Hepatocyte (in vitro differentiated cells): Measurements from ENCODE around the gene PRMT6. TPM values are rescaled to one million over a fixed set of nuclear protein-coding genes. Genes with fewer than 3 reads are reported as not detected.
"Not testable (repeated sequence)": the region's sequence is repeated elsewhere in the genome, so short reads cannot be mapped to it uniquely, and the experiment has no call there.

Experiments
- DNase-seq: peaks from one replicate; pipeline ENCODE4 v3.0.0-alpha.2; 2016; ENCODE audit warnings: low spot score
- H2AFZ ChIP-seq: fragments of 200-600 bp; sonication (generic); 2 replicates; pipeline ENCODE4 v1.6.0; 2016; ENCODE audit warnings: antibody characterized with exemption, mild to moderate bottlenecking
- H3K27ac ChIP-seq: fragments of 200-600 bp; sonication (generic); 2 replicates; pipeline ENCODE4 v1.5.1; 2016; ENCODE audit warnings: mild to moderate bottlenecking
- H3K27me3 ChIP-seq: fragments of 200-600 bp; sonication (generic); 2 replicates; pipeline ENCODE4 v1.6.1; 2016
- H3K36me3 ChIP-seq: fragments of 200-600 bp; sonication (generic); replicated peaks from 2 replicates; pipeline ENCODE4 v1.5.1; 2016; ENCODE audit warnings: low read depth; ENCODE audit not compliant: insufficient read depth
- H3K4me1 ChIP-seq: fragments of 200-600 bp; sonication (generic); 2 replicates; pipeline ENCODE4 v1.5.1; 2016; ENCODE audit warnings: mild to moderate bottlenecking, moderate library complexity; ENCODE audit not compliant: insufficient read depth
- H3K4me2 ChIP-seq: fragments of 200-600 bp; sonication (generic); 2 replicates; pipeline ENCODE4 v1.6.0; 2016
- H3K4me3 ChIP-seq: fragments of 200-600 bp; sonication (generic); 2 replicates; pipeline ENCODE4 v1.5.1; 2016; ENCODE audit warnings: mild to moderate bottlenecking
- H3K79me2 ChIP-seq: fragments of 200-600 bp; sonication (generic); 2 replicates; pipeline ENCODE4 v1.6.0; 2017; ENCODE audit warnings: mild to moderate bottlenecking
- H3K9me2 ChIP-seq: fragments of 200-600 bp; sonication (generic); replicated peaks from 2 replicates; pipeline ENCODE4 v1.6.0; 2017; ENCODE audit warnings: mild to moderate bottlenecking; ENCODE audit not compliant: insufficient read depth
- H3K9me3 ChIP-seq: fragments of 200-600 bp; sonication (generic); 2 replicates; pipeline ENCODE4 v1.5.1; 2016; ENCODE audit warnings: low read depth, mild to moderate bottlenecking
- H4K20me1 ChIP-seq: fragments of 200-600 bp; sonication (generic); 2 replicates; pipeline ENCODE4 v1.6.0; 2016; ENCODE audit warnings: mild to moderate bottlenecking; ENCODE audit not compliant: insufficient read depth, poor library complexity, severe bottlenecking
- CTCF ChIP-seq: fragments of 200-600 bp; sonication (generic); IDR thresholded peaks from 2 replicates; pipeline ENCODE4 v1.5.1; 2016; ENCODE audit warnings: antibody characterized with exemption, mild to moderate bottlenecking; ENCODE audit not compliant: poor library complexity
- EZH2 ChIP-seq: fragments of 200-600 bp; sonication (generic); IDR thresholded peaks from 2 replicates; pipeline ENCODE4 v1.6.1; 2016; ENCODE audit warnings: antibody characterized with exemption, mild to moderate bottlenecking, borderline replicate concordance
- EZH2phosphoT487 ChIP-seq: fragments of 200-600 bp; sonication (generic); IDR thresholded peaks from one replicate; pipeline ENCODE4 v1.6.1; 2018; ENCODE audit warnings: antibody characterized with exemption, mild to moderate bottlenecking, low read depth, moderate library complexity; ENCODE audit not compliant: unreplicated experiment, severe bottlenecking
- WGBS: methylation state at CpG from one replicate; pipeline ENCODE4 v1.1.6; 2016; ENCODE audit warnings: low lambda C conversion rate; ENCODE audit errors: missing lambda C conversion rate; 5-methylcytosine and 5-hydroxymethylcytosine counted together
- polyA plus RNA-seq: library from polyadenylated mRNA; unstranded; fragments of >200 nt; fragmentation: Nextera tagmentation; extraction: Ambion mirVana; gene quantifications from 2 replicates; pipeline ENCODE4 v1.2.1, GENCODE V29; 2016
- total RNA-seq: library from RNA; depleted of rRNA; stranded (reverse); fragments of >200 nt; gene quantifications from 2 replicates; pipeline ENCODE4 v1.2.3, GENCODE V29; 2014

Gene PRMT6
- total and polyA plus RNA-seq, 2 experiments from 2014 or later = 21.1 to 21.7 TPM

DNA sequence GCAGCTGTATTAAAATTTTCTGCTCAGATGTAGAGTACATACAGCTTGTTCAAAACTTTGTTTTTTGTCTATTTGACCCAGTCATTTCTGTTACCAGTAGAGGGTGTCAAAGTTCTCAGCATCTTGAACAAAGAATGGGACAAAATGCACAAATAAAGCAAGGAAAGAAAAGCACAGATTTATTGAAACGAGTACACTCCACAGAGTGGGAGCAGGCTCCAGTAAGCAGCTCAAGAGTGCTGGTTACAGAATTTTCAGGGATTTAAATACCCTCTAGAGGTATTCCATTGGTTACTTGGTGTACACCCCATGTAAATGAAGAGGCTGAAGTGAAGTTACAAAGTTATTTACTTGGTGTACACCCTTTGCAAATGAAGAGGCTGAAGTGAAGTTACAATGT lies 8.9 kb upstream of the PRMT6 start:
- TF ChIP-seq EZH2 (no peak), EZH2phosphoT487 (no peak), CTCF (no peak)
- Histone ChIP-seq H3K4me3 (no peak overlapping the region), H3K4me2 (no peak overlapping the region), H3K27ac (no peak overlapping the region), H3K9me3 (no peaks in the 10 kb centered on the region), H3K36me3 (no peaks in the 10 kb centered on the region), H4K20me1 (no peaks in the 10 kb centered on the region), H3K9me2 (no peaks in the 10 kb centered on the region), H2AFZ (no peak overlapping the region), H3K27me3 (no peaks in the 10 kb centered on the region), H3K4me1 (no peaks in the 10 kb centered on the region), H3K79me2 (no peaks in the 10 kb centered on the region)
- DNase-seq = no peak
- WGBS = 90% methylated on average over 1 of the region's 1 CpG

DNA sequence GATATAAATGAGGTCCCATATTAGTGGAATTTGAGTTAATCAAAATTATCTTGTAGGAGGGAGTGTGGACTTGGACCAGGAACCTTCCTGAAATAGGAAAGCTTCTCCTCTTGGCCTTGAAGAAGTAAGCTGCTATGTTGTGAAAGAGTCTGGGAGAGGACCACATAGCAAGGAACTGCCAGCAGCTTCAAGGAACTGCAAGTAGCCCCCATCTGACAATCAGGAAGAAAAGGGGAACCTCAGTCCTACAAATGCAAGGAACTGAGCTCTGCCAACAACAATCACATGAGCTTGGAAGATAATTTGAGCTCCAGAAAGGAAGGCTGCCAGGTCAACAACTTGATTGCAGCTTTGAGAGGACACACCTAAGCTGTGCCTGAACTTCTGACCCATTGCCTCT lies 8.2 kb upstream of the PRMT6 start:
- no peak for TF ChIP-seq EZH2
- no peak for TF ChIP-seq EZH2phosphoT487
- TF ChIP-seq CTCF = no peak
- H3K4me1 ChIP-seq = no peaks in the 10 kb centered on the region
- no peak for DNase-seq
- no peak overlapping the region for H2AFZ ChIP-seq
- no peaks in the 10 kb centered on the region for H3K79me2 ChIP-seq
- no peaks in the 10 kb centered on the region for H3K9me2 ChIP-seq
- no peaks in the 10 kb centered on the region for H4K20me1 ChIP-seq
- H3K4me2 ChIP-seq = no peak overlapping the region
- H3K27ac ChIP-seq = no peak overlapping the region
- no peaks in the 10 kb centered on the region for H3K27me3 ChIP-seq
- H3K9me3 ChIP-seq = no peaks in the 10 kb centered on the region
- no peak overlapping the region for H3K4me3 ChIP-seq
- H3K36me3 ChIP-seq = no peaks in the 10 kb centered on the region

DNA sequence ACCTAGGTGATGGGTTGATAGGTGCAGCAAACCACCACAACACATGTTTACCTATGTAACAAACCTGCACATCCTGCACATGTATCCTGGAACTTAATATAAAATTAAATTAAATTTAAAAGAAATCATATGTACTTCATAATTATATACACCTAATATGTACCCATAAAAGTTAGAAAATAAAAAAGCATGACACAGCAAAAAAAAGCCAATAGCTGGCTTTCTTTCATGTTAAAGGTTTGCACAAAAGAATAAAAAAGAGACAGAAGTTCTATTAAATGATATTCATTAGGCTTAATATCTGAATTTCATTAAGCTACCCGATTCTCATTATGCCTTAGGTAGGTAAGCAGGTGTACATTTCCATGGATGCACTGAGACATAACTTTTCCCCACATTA lies 5.2 kb upstream of the PRMT6 start:
- H3K9me3 ChIP-seq = no peaks in the 10 kb centered on the region
- H4K20me1 ChIP-seq = no peaks in the 10 kb centered on the region
- H3K4me1 ChIP-seq = no peaks in the 10 kb centered on the region
- TF ChIP-seq EZH2phosphoT487 = no peak
- no peak for TF ChIP-seq EZH2
- no peak for TF ChIP-seq CTCF
- H3K4me2 ChIP-seq = no peak overlapping the region
- H3K27ac ChIP-seq = no peak overlapping the region
- no peaks in the 10 kb centered on the region for H3K9me2 ChIP-seq
- H3K79me2 ChIP-seq = no peaks in the 10 kb centered on the region
- H2AFZ ChIP-seq = no peak overlapping the region
- H3K4me3 ChIP-seq = no peak overlapping the region
- 97% methylated on average over 1 of the region's 1 CpG for WGBS
- H3K36me3 ChIP-seq = no peaks in the 10 kb centered on the region
- H3K27me3 ChIP-seq = no peaks in the 10 kb centered on the region
- DNase-seq = no peak

GRCh38 chr1:107055919-107056425 lies 502 bp upstream of the PRMT6 start:
- not testable (repeated sequence) for H3K9me3 ChIP-seq

More at GRCh38 chr1:107055919-107056425, 502 bp upstream of the PRMT6 start:
- peaks cover 15% of the 10 kb centered on the region for H3K79me2 ChIP-seq
- peak overlapping the region; percentile 95 for H2AFZ ChIP-seq
- H4K20me1 ChIP-seq, H3K36me3 ChIP-seq, H3K9me2 ChIP-seq, DNase-seq, H3K4me1 ChIP-seq, H3K27me3 ChIP-seq: not testable (repeated sequence)
- 91% methylated on average over 24 of the region's 24 CpGs for WGBS
- peak overlapping the region; percentile 97 for H3K4me3 ChIP-seq
- peak overlapping the region; percentile 85 for H3K4me2 ChIP-seq
- peak overlapping the region; percentile 89 for H3K27ac ChIP-seq
